ENCODE data around the gene GPR12. TPM values are rescaled to one million over a fixed set of nuclear protein-coding genes. Genes with fewer than 3 reads are reported as not detected.

GPR12 gene
- total RNA-seq, 1 experiment from 2014 or later, result not detected

GRCh38 chr13:26743971-26744370, 16.6 kb downstream of the GPR12 start:
- Mint-ChIP-seq H3K27me3 (ENCODE audit: unreplicated experiment) (peaks cover 27% of the 10 kb centered on the region), H3K27ac (ENCODE audit: unreplicated experiment) (no peak overlapping the region), H3K36me3 (ENCODE audit: insufficient read depth, unreplicated experiment) (no peaks in the 10 kb centered on the region), H3K9me3 (ENCODE audit: low read depth, unreplicated experiment) (no peaks in the 10 kb centered on the region), H3K4me3 (ENCODE audit: low read depth, unreplicated experiment) (no peak overlapping the region), H3K4me1 (ENCODE audit: low read depth, unreplicated experiment) (no peaks in the 10 kb centered on the region)
- TF ChIP-seq, protein P1, sequence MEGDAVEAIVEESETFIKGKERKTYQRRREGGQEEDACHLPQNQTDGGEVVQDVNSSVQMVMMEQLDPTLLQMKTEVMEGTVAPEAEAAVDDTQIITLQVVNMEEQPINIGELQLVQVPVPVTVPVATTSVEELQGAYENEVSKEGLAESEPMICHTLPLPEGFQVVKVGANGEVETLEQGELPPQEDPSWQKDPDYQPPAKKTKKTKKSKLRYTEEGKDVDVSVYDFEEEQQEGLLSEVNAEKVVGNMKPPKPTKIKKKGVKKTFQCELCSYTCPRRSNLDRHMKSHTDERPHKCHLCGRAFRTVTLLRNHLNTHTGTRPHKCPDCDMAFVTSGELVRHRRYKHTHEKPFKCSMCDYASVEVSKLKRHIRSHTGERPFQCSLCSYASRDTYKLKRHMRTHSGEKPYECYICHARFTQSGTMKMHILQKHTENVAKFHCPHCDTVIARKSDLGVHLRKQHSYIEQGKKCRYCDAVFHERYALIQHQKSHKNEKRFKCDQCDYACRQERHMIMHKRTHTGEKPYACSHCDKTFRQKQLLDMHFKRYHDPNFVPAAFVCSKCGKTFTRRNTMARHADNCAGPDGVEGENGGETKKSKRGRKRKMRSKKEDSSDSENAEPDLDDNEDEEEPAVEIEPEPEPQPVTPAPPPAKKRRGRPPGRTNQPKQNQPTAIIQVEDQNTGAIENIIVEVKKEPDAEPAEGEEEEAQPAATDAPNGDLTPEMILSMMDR (IDR thresholded peaks at IDR 0.05; ENCODE audit: unreplicated experiment), result no peak
- intact Hi-C loops (cut with micrococcal nuclease; ENCODE audit: unreplicated experiment), result no loop called here
- DNase-seq, result no peak
- BruUV-seq (replicated peaks), result no TSS peak
- CTCF ChIA-PET, result no interaction called here

GRCh38 chr13:26742691-26743358, 17.8 kb downstream of the GPR12 start:
- Mint-ChIP-seq H3K4me3 (ENCODE audit: low read depth, unreplicated experiment) (no peak overlapping the region), H3K27ac (ENCODE audit: unreplicated experiment) (no peak overlapping the region), H3K4me1 (ENCODE audit: low read depth, unreplicated experiment) (no peaks in the 10 kb centered on the region), H3K36me3 (ENCODE audit: insufficient read depth, unreplicated experiment) (no peaks in the 10 kb centered on the region), H3K9me3 (ENCODE audit: low read depth, unreplicated experiment) (no peaks in the 10 kb centered on the region), H3K27me3 (ENCODE audit: unreplicated experiment) (peaks cover 35% of the 10 kb centered on the region)
- intact Hi-C loops (cut with micrococcal nuclease; ENCODE audit: unreplicated experiment), result no loop called here
- TF ChIP-seq, protein P1 (IDR thresholded peaks at IDR 0.05; ENCODE audit: unreplicated experiment), result no peak
- no peak for DNase-seq
- CTCF ChIA-PET, result no interaction called here
- BruUV-seq (replicated peaks), result no TSS peak

GRCh38 chr13:26735677-26736076, 24.9 kb downstream of the GPR12 start:
- CTCF ChIA-PET, result no interaction called here
- Mint-ChIP-seq H3K9me3 (ENCODE audit: low read depth, unreplicated experiment) (no peaks in the 10 kb centered on the region), H3K27me3 (ENCODE audit: unreplicated experiment) (peaks cover 75% of the 10 kb centered on the region), H3K4me3 (ENCODE audit: low read depth, unreplicated experiment) (no peak overlapping the region), H3K4me1 (ENCODE audit: low read depth, unreplicated experiment) (no peaks in the 10 kb centered on the region), H3K36me3 (ENCODE audit: insufficient read depth, unreplicated experiment) (no peaks in the 10 kb centered on the region), H3K27ac (ENCODE audit: unreplicated experiment) (no peak overlapping the region)
- BruUV-seq (replicated peaks), result no TSS peak
- TF ChIP-seq, protein P1 (IDR thresholded peaks at IDR 0.05; ENCODE audit: unreplicated experiment), result no peak
- DNase-seq, result no peak
- intact Hi-C loops (cut with micrococcal nuclease; ENCODE audit: unreplicated experiment), result no loop called here

- CTCF ChIA-PET, result no interaction called here
- no peak overlapping the region for H3K27ac Mint-ChIP-seq (ENCODE audit: unreplicated experiment)
Observed at GRCh38 chr13:26727633-26728032, 33.0 kb downstream of the GPR12 start.

More at GRCh38 chr13:26727633-26728032, 33.0 kb downstream of the GPR12 start:
- Mint-ChIP-seq H3K9me3 (ENCODE audit: low read depth, unreplicated experiment) (no peaks in the 10 kb centered on the region), H3K27me3 (ENCODE audit: unreplicated experiment) (peaks cover 68% of the 10 kb centered on the region), H3K4me1 (ENCODE audit: low read depth, unreplicated experiment) (no peaks in the 10 kb centered on the region), H3K36me3 (ENCODE audit: insufficient read depth, unreplicated experiment) (no peaks in the 10 kb centered on the region), H3K4me3 (ENCODE audit: low read depth, unreplicated experiment) (no peak overlapping the region)
- TF ChIP-seq, protein P1 (IDR thresholded peaks at IDR 0.05; ENCODE audit: unreplicated experiment), result no peak
- no peak for DNase-seq
- BruUV-seq (replicated peaks), result no TSS peak
- intact Hi-C loops (cut with micrococcal nuclease; ENCODE audit: unreplicated experiment), result no loop called here

Measured in Calu3 (cell line).